Stimulated activated CD4-positive, alpha-beta T cell treated with anti-CD3 and anti-CD28 coated beads, Interleukin-15, amount 100 ng/mL, for 48 hours (primary cell): ENCODE measurements around the gene C1GALT1.

ENCODE experiments used
- DNase-seq, 2 donors: peaks; one replicate each; pipeline ENCODE4 v3.0.0-alpha.2; 2020; ENCODE audit warnings: low read depth in 2 of 2

C1GALT1 gene

GRCh38 chr7:7201578-7202374 lies 19.4 kb downstream of the C1GALT1 start:
- no peak for DNase-seq

DNA sequence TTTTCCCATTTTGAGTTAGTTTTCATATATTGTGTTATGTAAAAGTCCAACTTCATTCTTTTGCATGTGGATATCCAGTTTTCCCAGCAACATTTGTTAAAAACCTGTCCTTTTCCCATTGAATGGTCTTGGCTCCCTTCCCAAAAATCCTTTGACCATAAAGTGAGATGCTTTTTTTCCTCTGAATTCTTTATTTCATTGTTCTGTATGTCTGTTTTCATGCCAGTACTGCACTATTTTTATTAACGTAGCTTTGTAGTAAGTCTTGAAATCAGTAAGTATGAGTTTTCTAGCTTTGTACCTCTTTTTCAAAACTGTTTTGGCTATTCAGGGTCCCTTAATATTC lies 20.0 kb downstream of the C1GALT1 start:
- DNase-seq, result no peak

GRCh38 chr7:7203813-7204575 lies 21.6 kb downstream of the C1GALT1 start:
- no peak for DNase-seq

GRCh38 chr7:7207876-7208275 lies 25.5 kb downstream of the C1GALT1 start:
- no peak for DNase-seq

DNA sequence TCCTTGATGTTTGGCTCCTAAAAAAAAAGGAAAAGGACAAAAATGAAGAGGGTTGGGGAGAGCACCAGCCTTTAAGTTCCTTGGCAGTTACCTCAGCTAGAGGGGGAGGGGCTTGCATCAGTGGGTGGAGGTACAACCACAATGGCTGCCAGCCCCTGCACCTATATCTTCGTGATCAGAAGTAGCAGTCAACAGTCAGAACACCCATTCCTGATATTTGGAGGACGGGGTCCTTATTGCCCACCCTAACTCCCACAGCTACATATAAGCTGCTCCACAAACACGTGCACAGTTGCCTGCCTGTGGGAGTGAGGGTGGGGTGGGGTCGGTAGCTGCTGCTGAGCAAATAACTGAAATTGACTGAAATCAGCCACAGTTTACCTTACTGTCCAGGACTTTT lies 26.2 kb downstream of the C1GALT1 start:
- DNase-seq, result no peak

- DNase-seq, result no peak
Observed at GRCh38 chr7:7209412-7210050, 27.2 kb downstream of the C1GALT1 start.

- no peak for DNase-seq
Observed at GRCh38 chr7:7210475-7211237, 28.3 kb downstream of the C1GALT1 start.

GRCh38 chr7:7212612-7213011 lies 30.3 kb downstream of the C1GALT1 start:
- no peak for DNase-seq

GRCh38 chr7:7214398-7215347 lies 32.3 kb downstream of the C1GALT1 start:
- no peak for DNase-seq

- DNase-seq, result no peak
Observed at GRCh38 chr7:7216279-7216678, 33.9 kb downstream of the C1GALT1 start.

DNA sequence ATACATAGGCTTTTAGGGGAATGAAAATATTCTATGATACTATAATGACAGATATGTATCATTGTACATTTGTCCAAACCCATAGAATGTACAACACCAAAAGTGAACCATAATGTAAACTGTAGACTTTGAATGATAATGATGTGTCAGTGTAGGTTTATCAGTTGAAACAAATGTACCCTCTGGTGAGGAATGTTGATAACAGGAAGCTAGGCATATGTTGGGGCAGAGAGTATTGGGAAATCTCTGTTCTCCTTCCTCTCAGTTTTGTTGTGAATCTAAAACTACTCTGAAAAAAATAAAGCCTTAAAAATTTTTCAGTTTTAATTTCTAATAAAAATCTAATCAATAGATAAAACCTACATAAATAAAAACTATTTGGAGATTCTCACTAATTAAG lies 36.9 kb downstream of the C1GALT1 start:
- DNase-seq, result no peak

DNA sequence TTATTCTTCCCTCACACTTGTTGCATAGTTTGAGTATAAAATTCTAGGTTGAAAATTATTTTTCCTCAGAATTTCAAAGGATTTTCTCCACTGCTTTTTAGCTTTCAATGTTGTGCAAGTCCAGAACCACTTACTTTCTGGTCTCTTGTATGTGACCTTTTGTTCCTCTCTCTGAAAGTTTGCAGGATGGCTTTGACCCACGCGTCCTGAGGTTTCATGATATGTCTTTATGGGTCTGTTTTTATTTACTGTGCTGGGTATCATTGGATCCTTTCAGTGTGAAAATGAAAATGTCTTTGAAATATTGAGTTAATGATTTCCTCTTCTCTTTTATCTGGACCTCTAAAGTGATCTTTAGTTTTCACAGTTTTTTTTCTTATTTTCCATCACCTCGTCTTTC lies 38.5 kb downstream of the C1GALT1 start:
- no peak for DNase-seq

GRCh38 chr7:7221599-7222038 lies 39.3 kb downstream of the C1GALT1 start:
- no peak for DNase-seq

DNA sequence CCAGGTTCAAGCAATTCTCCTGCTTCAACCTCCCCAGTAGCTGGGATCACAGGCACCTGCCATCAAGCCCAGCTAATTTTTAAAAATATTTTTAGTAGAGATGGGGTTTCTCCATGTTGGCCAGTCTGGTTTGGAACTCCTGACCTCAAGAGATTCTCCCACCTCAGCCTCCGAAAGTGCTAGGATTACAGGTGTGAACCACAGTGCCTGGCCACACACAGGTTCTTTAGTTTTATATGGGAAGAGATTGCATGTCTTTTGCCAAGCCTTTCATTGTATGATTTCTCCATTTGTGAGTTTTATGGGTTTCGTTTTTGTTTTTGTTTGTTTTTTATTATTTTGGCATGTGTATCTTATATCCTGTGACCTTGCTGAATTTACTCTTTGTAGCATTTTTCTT lies 40.9 kb downstream of the C1GALT1 start:
- DNase-seq, result no peak

- DNase-seq, result no peak
Observed at GRCh38 chr7:7226407-7226806, 44.1 kb downstream of the C1GALT1 start.

DNA sequence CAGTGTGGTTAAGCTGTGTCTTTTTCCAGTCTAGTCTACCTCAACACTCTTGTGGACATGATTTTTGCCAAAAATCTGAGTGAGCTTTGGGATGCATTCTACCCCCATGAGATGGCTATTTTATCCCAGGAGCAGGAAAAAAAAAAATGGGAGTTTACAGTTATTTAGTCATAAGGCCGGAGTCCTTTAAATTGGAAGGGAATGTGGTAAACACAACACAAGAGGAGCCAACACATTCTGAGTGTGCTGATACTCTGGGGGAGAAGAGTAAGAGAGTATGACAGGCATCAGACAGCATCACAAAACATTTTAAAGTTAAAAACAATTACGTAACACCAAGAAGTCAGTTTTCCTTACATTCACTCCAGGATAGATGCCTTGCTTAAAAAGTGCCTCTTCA lies 46.1 kb downstream of the C1GALT1 start:
- DNase-seq, result no peak

- DNase-seq, result no peak
Observed at GRCh38 chr7:7228967-7229366, 46.6 kb downstream of the C1GALT1 start.

DNA sequence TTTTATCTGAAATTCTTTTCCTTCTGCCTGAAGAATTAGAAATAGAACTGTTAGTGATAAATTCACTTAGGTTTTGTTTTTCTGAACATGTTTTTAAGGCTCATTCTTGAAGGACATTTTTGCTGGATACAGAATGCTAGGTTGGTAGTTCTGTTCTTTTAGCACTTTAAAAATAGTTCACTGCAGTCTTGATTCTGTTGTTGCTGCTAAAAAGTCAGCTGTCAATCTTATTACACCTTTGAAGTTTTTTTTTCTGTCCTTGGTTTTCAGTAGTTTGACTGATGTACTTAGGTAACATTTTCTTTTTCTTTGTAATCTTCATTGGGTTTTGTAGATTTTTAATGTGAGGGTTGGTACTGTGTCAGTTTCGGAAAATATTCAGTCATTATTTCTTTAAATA lies 48.7 kb downstream of the C1GALT1 start:
- no peak for DNase-seq

DNA sequence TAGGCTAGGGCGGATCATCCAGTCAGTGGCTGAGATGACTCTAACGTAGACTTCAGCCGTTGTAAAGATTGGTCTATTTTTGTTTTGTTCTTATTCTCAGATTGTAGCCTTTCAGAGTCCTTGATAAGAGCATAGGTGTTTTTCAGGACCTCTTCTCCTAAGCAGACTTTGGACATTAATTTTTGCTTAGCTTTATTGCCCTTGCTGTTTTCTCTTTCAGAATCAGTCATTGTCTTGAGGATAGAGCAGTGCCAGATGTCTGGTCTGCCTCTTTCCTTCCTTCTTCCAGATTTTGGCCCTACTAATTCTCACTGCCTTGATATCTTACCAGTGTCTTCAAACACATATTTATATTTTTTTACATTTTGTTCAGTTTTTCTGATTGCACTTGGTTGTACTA lies 49.5 kb downstream of the C1GALT1 start:
- no peak for DNase-seq

DNA sequence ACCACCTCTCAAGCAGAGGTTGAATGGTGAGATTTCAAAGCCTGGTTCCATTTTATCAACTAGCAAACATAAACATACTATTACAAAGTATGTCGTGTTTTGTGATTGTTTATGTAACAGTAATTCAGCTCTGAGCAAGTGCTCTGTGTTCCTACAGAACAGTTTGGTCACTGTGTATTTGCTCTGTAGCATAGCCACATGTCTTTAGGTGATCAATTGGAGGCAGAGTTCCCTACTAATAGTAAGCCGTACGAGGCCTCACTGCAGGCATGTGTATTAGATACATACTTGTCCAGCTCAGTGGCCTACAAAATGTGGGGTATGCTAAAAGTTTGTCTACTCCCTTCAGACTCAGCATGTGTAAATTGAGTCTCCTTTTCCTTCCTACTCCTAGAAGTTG lies 53.0 kb downstream of the C1GALT1 start:
- no peak for DNase-seq

- no peak for DNase-seq
Observed at GRCh38 chr7:7236041-7236440, 53.7 kb downstream of the C1GALT1 start.
